ENCODE measurements around the gene TSEN15. TPM values are rescaled to one million over a fixed set of nuclear protein-coding genes. Genes with fewer than 3 reads are reported as not detected.

The TSEN15 gene
- total and polyA plus RNA-seq, 2 donors from 2014 or later: 24.7 to 25.6 TPM

- H3K4me3 ChIP-seq (ENCODE audit: low read length in 3 of 3): no peak overlapping the region
- intact Hi-C loops (cut with DNase I): no loop called here
- no peak overlapping the region for H3K27ac ChIP-seq (ENCODE audit: low read depth in 2 of 2, low read length in 2 of 2)
- no peaks in the 10 kb centered on the region for H3K9me3 ChIP-seq (ENCODE audit: control insufficient read depth in 2 of 3, insufficient read depth in 1 of 3, low read length in 3 of 3)
- TF ChIP-seq CTCF (IDR thresholded peaks at IDR 0.05; ENCODE audit: borderline replicate concordance, extremely low read depth, insufficient read depth): no peak
- no peaks in the 10 kb centered on the region for H3K36me3 ChIP-seq (ENCODE audit: control insufficient read depth in 2 of 3, insufficient read depth in 3 of 3, low read length in 3 of 3)
- H3K9ac ChIP-seq (ENCODE audit: low read length in 3 of 3): no peak overlapping the region
- H3K4me1 ChIP-seq (ENCODE audit: control insufficient read depth in 2 of 3, insufficient read depth in 2 of 3, low read depth in 1 of 3, low read length in 3 of 3): peaks cover 0 to 12% (median 0%) of the 10 kb centered on the region in 3 donors
- FAIRE-seq (no peak), DNase-seq (no peak)
- H3K27me3 ChIP-seq (ENCODE audit: control insufficient read depth, insufficient read depth, low read length): no peaks in the 10 kb centered on the region
These were observed 18.6 kb upstream of the TSEN15 start for GRCh38 chr1:184032930-184033418.

GRCh38 chr1:184033711-184034167 is 17.8 kb upstream of the TSEN15 start:
- no peaks in the 10 kb centered on the region for H3K36me3 ChIP-seq (ENCODE audit: control insufficient read depth in 2 of 3, insufficient read depth in 3 of 3, low read length in 3 of 3)
- H3K4me3 ChIP-seq (ENCODE audit: low read length in 3 of 3): no peak overlapping the region
- intact Hi-C loops (cut with DNase I): no loop called here
- H3K27me3 ChIP-seq (ENCODE audit: control insufficient read depth, insufficient read depth, low read length): no peaks in the 10 kb centered on the region
- TF ChIP-seq CTCF (IDR thresholded peaks at IDR 0.05; ENCODE audit: borderline replicate concordance, extremely low read depth, insufficient read depth): no peak
- no peak for DNase-seq
- H3K9me3 ChIP-seq (ENCODE audit: control insufficient read depth in 2 of 3, insufficient read depth in 1 of 3, low read length in 3 of 3): no peaks in the 10 kb centered on the region
- no peak overlapping the region for H3K27ac ChIP-seq (ENCODE audit: low read depth in 2 of 2, low read length in 2 of 2)
- H3K4me1 ChIP-seq (ENCODE audit: control insufficient read depth in 2 of 3, insufficient read depth in 2 of 3, low read depth in 1 of 3, low read length in 3 of 3): peaks cover 0 to 12% (median 0%) of the 10 kb centered on the region in 3 donors
- no peak for FAIRE-seq
- no peak overlapping the region for H3K9ac ChIP-seq (ENCODE audit: low read length in 3 of 3)

GRCh38 chr1:184034761-184035379 is 16.7 kb upstream of the TSEN15 start:
- FAIRE-seq (no peak), DNase-seq (no peak)
- Histone ChIP-seq H3K27ac (ENCODE audit: low read depth in 2 of 2, low read length in 2 of 2) (no peak overlapping the region), H3K4me3 (ENCODE audit: low read length in 3 of 3) (no peak overlapping the region), H3K9ac (ENCODE audit: low read length in 3 of 3) (no peak overlapping the region), H3K4me1 (ENCODE audit: control insufficient read depth in 2 of 3, insufficient read depth in 2 of 3, low read depth in 1 of 3, low read length in 3 of 3) (peaks cover 0 to 12% (median 0%) of the 10 kb centered on the region in 3 donors), H3K9me3 (ENCODE audit: control insufficient read depth in 2 of 3, insufficient read depth in 1 of 3, low read length in 3 of 3) (no peaks in the 10 kb centered on the region), H3K27me3 (ENCODE audit: control insufficient read depth, insufficient read depth, low read length) (peaks cover 2% of the 10 kb centered on the region), H3K36me3 (ENCODE audit: control insufficient read depth in 2 of 3, insufficient read depth in 3 of 3, low read length in 3 of 3) (no peaks in the 10 kb centered on the region)
- no peak for TF ChIP-seq CTCF (IDR thresholded peaks at IDR 0.05; ENCODE audit: borderline replicate concordance, extremely low read depth, insufficient read depth)
- intact Hi-C loops (cut with DNase I): no loop called here
